Measurements from ENCODE around the gene RHOBTB3. TPM values are rescaled to one million over a fixed set of nuclear protein-coding genes. Genes with fewer than 3 reads are reported as not detected.

The RHOBTB3 gene
- total RNA-seq, 6 experiments from 2014 or later: 24.1 to 49.1 (median 38.9) TPM

DNA sequence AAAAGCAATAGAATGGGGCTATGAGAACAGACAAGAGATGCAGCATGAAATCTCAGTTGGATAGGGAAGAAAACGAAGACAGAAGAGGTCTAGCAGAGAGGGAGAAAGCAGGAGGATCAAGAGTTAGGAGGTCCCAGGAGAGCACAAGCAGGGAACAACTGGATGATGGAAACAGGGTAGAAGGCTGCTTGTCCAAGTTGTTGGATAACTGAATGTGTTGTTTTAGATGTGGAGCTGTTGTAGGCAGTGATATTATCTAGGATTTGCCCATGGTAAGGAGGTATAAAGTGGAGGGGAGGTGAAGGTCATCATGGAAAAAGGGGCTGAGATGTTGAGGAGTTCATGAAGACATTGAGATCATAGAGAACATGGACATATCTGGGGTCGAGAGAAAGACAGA is 12.4 kb upstream of the RHOBTB3 start:
- Histone ChIP-seq H3K27ac (no peak overlapping the region), H3K36me3 (no peaks in the 10 kb centered on the region), H3K9me3 (no peaks in the 10 kb centered on the region), H3K27me3 (no peaks in the 10 kb centered on the region), H3K4me3 (no peak overlapping the region), H3K4me1 (no peaks in the 10 kb centered on the region)
- TF ChIP-seq, protein P1, sequence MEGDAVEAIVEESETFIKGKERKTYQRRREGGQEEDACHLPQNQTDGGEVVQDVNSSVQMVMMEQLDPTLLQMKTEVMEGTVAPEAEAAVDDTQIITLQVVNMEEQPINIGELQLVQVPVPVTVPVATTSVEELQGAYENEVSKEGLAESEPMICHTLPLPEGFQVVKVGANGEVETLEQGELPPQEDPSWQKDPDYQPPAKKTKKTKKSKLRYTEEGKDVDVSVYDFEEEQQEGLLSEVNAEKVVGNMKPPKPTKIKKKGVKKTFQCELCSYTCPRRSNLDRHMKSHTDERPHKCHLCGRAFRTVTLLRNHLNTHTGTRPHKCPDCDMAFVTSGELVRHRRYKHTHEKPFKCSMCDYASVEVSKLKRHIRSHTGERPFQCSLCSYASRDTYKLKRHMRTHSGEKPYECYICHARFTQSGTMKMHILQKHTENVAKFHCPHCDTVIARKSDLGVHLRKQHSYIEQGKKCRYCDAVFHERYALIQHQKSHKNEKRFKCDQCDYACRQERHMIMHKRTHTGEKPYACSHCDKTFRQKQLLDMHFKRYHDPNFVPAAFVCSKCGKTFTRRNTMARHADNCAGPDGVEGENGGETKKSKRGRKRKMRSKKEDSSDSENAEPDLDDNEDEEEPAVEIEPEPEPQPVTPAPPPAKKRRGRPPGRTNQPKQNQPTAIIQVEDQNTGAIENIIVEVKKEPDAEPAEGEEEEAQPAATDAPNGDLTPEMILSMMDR (IDR thresholded peaks at IDR 0.05): no peak
- no peak for TF ChIP-seq POLR2A (IDR thresholded peaks at IDR 0.05)
- ATAC-seq (no peak), DNase-seq (no peak)
- 77% methylated on average over 2 of the region's 2 CpGs for WGBS (ENCODE audit: insufficient coverage, low coverage, low lambda C conversion rate, missing lambda C conversion rate)
- intact Hi-C loops (cut with DNase I): no loop called here

DNA sequence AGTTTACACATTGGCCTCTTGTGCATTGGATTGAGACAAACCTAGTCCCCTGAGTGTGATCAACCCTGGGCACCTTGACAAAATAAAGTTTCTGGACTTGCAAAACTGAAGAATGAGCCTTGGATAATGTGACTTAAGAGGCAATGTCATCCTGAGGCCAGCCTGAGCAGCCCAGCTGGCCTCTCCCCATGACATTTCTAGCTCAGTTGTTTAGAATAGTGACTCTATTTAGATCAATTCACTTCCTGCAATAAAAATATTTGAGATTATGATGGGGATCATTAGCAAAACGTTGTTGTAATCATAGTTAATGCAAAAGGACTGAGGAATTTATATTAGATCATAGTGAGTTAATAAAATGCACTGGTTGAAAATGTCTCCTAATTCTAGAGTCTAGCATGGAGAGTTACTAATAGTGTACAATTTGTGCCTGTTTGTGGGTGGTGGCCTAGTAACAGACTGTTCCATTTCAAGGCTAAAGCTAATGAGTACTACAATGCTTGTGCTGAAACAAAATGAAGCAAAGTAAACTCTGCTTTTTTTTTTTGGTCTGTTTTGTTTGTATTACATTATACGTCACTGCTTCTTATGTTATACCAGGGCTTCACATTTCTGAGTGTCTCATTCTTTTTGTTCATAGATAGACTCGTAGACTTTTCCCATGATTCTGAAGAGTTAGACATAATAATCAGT is 10.9 kb upstream of the RHOBTB3 start:
- ATAC-seq: no peak
- intact Hi-C loops (cut with DNase I): no loop called here
- H3K27ac ChIP-seq: no peak overlapping the region

DNA sequence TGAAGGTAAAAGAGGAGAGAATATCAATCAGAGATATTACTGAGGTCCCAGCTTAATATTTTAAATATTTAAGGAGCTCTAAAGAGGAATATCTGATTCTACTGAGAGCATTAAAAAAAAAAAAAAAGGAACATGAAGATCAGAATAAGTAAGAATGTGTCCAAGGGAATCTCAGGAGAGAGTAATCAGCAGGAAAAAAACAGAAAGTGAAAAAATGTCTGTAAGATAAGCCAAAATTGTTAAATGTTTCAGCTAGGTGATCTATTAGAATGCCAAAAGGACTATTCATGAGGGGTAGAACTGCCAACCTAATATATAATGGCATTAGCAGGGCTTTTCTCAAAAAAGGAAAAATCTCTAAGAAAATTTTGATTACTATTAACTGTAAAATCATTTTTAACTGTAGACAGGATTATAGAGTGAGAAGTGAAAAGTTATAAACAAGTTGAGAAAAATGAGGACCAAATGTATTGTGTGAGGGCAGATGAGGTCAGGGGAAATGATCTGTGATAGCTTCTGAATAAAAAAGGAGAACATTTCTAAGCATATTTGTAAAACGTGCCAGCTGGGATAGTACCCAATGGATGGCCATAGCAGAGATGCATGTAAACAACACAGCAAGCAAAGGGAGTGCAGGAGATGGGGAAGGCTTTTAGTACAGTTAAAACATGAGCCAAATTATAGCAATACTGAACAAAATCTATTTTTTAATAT is 9.4 kb upstream of the RHOBTB3 start:
- no peak overlapping the region for H3K27ac ChIP-seq
- ATAC-seq (no peak), DNase-seq (no peak)
- H3K4me1 ChIP-seq: no peaks in the 10 kb centered on the region
- no peak overlapping the region for H3K4me3 ChIP-seq
- 33% methylated on average over 1 of the region's 1 CpG for WGBS (ENCODE audit: insufficient coverage, low coverage, low lambda C conversion rate, missing lambda C conversion rate)
- no peaks in the 10 kb centered on the region for H3K27me3 ChIP-seq
- intact Hi-C loops (cut with DNase I): no loop called here
- no peaks in the 10 kb centered on the region for H3K36me3 ChIP-seq
- H3K9me3 ChIP-seq: no peaks in the 10 kb centered on the region
- TF ChIP-seq POLR2A (IDR thresholded peaks at IDR 0.05): no peak
- TF ChIP-seq, protein P1 (IDR thresholded peaks at IDR 0.05): no peak

More for the DNA sequence above, 10.9 kb upstream of the RHOBTB3 start:
- H3K36me3 ChIP-seq: no peaks in the 10 kb centered on the region
- no peak for DNase-seq
- TF ChIP-seq POLR2A (IDR thresholded peaks at IDR 0.05): no peak
- TF ChIP-seq, protein P1 (IDR thresholded peaks at IDR 0.05): no peak
- WGBS (ENCODE audit: insufficient coverage, low coverage, low lambda C conversion rate, missing lambda C conversion rate): 60% methylated on average over 3 of the region's 3 CpGs
- H3K4me3 ChIP-seq: no peak overlapping the region
- H3K27me3 ChIP-seq: no peaks in the 10 kb centered on the region
- H3K9me3 ChIP-seq: no peaks in the 10 kb centered on the region
- no peaks in the 10 kb centered on the region for H3K4me1 ChIP-seq

DNA sequence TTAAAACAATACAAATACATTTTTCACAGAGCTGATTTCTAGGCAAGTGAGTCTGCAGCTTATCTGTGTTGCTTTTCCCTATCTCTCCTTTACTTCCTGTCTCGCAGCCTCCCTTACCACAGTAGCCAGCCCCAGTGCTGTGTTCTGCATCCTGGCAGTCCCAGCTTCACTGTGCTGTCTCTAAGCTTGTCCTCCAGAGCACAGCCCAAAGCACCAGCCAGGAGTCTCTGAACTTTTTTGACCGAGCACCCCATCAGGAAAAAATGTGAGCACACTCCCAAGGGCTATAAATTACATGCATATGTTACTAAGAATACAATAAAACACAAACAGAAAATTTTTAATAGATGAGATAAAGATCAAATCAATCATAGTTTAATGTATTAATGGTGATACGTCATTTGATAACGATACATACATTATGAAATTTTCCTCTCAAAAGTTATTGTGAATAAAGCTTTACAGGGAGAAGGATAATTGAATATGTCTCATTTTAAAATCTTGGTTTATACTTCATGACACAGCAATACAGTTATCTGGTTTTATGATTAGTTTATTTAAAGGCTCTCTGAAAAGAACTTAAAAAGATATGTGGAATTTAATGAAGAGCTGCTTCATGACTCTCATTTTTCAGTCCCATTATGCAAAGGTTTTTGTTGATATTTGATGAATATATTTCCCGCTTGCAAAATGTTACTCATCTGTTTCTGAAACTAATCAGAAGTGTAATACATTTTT is 7.3 kb upstream of the RHOBTB3 start:
- TF ChIP-seq, protein P1 (IDR thresholded peaks at IDR 0.05): no peak
- no peak for TF ChIP-seq POLR2A (IDR thresholded peaks at IDR 0.05)
- Histone ChIP-seq H3K4me1 (peaks cover 0 to 6% (median 3%) of the 10 kb centered on the region in 4 donors), H3K36me3 (no peaks in the 10 kb centered on the region), H3K4me3 (no peak overlapping the region), H3K27me3 (no peaks in the 10 kb centered on the region), H3K9me3 (no peaks in the 10 kb centered on the region), H3K27ac (no peak overlapping the region)
- WGBS (ENCODE audit: insufficient coverage, low coverage, low lambda C conversion rate, missing lambda C conversion rate): 78% methylated on average over 5 of the region's 5 CpGs
- ATAC-seq (peak; percentile 59 to 85 (median 68)), DNase-seq (no peak)
- intact Hi-C loops (cut with DNase I): no loop called here
